NCI-H345 (cell line): ENCODE results near the gene CD1E.
"Not testable (repeated sequence)": the region's sequence is repeated elsewhere in the genome, so short reads cannot be mapped to it uniquely, and the experiment has no call there.

Source experiments
- DNase-seq: peaks from one replicate; lab custom pipeline; 2025; lab: John Stamatoyannopoulos, UW

CD1E gene

GRCh38 chr1:158353303-158354075, at the start of gene CD1E:
Gene CD1E (plus strand): TSS chr1:158353894. CDS start chr1:158353989, 95 bp downstream.
- no peak for DNase-seq

DNA sequence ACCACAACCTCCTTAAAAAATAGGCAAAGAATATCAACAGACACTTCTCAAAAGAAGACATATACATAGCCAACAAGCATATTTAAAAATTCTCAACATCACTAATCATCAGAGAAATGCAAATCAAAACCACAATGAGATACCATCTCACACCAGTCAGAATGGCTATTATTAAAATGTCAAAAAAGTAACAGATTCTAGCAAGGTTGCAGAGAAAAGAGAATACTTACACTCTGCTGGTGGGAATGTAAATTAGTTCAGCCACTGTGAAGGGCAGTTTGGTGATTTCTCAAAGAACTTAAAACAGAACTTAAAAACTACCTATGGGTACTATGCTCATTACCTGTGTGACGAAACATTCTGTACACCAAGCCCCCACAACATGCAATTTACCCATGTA, 43.1 kb upstream of the CD1E start:
- no peak for DNase-seq

DNA sequence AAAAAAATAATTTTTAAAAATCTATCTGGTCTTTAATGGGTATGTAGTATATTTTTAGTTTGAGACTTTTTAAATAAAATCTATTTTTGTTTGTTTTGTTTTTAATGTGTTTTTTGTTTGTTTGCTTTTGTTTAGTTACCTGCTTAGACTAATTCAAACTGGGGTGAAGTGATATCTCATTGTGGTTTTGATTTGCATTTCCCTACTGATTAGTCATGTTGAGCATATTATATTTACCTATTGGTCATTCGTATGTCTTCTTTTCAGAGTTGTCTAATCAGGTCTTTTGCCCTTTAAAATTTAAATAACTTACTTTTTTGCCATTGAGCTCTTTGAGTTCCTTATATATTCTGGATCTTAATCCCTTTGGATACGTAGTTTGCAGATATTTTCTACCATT, 42.6 kb upstream of the CD1E start:
- no peak for DNase-seq

- DNase-seq: no peak
These were observed 29.8 kb upstream of the CD1E start for GRCh38 chr1:158323866-158324265.

DNA sequence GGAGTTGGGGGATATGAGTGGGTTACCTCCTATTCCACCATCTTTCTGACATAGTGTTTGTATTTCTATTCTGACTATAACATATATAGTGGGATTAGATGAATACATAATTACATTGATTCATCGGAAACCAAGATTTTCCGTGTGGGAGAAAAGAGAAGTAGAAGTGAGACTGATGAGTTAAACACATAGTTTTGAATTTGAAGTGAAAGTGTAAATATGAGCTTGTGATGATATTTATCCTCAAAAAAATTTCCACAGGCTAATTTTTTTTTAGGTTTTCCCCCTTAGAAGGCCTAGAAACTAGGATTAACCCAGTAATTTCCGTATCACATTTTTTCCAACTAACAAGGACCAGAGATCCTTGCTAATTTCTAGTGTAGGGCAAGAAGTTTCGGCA, 29.3 kb upstream of the CD1E start:
- DNase-seq: no peak

DNA sequence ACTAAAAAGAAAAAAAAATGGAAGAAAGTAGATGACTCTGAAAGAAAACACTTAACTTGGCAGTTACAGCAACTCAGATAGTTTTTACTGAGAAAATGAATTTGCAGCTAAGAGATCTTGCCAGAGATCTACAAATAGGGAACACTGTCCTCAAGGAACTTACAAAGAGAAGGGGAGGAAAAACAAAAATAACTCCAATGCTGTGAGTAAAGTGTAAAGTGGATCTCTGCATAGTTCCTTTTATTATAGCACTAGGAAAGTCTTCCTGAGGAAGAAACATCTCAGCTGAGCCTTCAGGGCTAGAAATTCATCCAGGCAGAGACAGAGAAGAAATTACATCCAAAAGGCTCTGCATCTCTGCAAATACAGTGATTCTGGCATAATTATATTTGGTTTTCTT, 26.2 kb upstream of the CD1E start:
- no peak for DNase-seq

DNA sequence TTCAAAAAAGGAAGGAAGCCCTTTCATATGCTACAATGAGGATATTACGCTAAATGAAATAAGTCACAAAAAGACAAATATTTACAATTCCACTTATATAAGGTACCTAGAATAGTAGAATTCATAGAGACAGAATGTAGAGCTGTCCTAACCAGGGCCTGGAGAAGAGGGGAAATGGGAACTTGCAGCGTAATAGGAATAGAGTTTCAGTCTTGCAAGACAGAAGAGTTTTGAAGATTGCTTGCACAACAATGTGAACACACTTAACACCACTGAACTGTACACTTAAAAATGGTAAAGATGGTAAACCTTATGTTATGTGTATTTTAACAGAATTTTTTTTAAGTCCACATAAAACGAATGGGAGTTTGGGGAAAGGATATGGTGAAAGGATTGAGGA, 25.3 kb upstream of the CD1E start:
- no peak for DNase-seq

DNA sequence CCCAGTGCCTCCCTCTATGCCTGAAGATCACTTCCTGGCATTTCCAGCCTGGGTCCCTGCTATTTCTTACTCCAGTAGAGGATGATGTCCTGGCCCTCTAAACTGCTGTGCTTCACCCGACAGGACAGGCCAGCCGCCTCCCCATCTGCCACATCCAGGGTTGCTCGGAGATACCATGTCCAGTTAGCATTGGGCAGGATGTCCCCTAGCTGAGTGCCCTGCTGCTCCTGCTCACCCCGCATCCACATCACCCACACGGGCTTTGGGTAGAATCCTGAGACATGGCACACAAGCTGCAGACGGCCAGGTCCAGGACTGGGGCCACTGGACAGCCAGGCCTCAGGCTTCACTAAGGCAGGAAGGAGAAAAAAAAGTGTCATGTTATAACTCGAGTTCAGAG, 24.4 kb upstream of the CD1E start:
- DNase-seq: no peak

GRCh38 chr1:158329733-158330132, 24.0 kb upstream of the CD1E start:
- no peak for DNase-seq

DNA sequence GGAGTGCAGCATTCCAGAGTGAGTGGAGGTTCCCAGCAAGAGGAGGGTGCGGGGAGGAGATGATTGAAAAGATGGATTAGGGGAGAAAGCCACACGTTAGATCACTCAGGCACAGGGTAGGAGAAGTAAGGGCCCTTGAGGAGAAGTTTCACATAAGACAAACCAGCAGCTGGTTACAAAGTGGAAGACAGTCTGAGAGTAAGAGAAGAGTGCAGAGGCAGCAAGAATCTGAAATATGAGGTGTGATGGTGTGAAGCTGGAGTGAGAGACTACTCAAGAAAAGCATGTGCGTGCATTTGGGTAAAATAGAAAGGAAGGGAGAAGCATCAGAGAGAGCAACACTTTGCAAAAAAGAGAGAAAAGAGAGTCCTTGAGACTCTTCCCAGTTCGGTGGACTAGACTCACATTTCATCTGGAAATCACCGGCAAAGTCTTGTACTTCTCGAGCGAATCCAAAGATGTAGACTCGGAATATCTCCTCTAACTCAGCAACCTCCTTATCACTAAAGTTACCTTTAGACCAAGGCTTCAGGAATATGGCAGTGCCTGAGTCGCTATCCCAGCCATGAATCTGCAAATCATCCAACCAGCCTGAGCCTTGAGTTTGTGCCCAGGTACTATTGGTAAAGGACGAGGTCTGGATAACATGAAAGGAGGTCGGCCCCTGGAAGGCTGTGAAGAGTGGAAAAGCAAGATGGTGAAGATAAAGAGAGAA, 23.1 kb upstream of the CD1E start:
- DNase-seq: no peak

GRCh38 chr1:158331106-158331425, 22.6 kb upstream of the CD1E start:
- DNase-seq: no peak

- DNase-seq: no peak
These were observed 22.1 kb upstream of the CD1E start, which contains the start of gene CD1B for GRCh38 chr1:158331481-158332150. Gene CD1B (minus strand): TSS chr1:158331531. CDS start chr1:158331423, 108 bp downstream.

- DNase-seq: no peak
These were observed 20.1 kb upstream of the CD1E start for GRCh38 chr1:158333405-158334155.

GRCh38 chr1:158334526-158335212, 19.0 kb upstream of the CD1E start:
- no peak for DNase-seq

- no peak for DNase-seq
These were observed 18.5 kb upstream of the CD1E start for GRCh38 chr1:158335213-158335532.

DNA sequence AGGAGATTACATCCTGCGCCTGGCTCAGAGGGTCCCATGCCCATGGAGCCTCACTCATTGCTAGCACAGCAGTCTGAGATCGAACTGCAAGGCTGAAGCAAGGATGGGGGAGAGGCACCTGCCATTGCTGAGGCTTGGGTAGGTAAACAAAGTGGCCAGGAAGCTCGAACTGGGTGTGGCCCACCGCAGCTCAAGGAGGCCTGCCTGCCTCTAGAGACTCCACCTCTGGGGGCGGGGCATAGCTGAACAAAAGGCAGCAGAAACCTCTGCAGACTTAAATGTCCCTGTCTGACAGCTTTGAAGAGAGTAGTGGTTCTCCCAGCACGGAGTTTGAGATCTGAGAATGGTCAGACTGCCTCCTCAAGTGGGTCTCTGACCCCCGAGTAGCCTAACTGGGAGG, 17.3 kb upstream of the CD1E start:
- DNase-seq: not testable (repeated sequence)

DNA sequence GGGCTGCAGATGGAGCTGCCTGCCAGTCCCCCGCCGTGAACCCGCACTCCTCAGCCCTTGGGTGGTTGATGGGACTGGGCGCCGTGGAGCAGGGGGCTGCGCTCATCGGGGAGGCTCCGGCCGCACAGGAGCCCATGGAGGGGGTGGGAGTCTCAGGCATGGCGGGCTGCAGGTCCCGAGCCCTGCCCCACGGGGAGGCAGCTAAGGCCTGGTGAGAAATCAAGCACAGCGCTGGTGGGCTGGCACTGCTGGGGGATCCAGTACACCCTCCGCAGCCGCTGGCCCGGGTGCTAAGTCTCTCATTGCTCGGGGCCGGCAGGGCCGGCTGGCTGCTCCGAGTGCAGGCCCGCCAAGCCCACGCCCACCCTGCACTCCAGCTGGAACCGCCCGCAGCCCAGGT, 4.7 kb upstream of the CD1E start:
- not testable (repeated sequence) for DNase-seq

- no peak for DNase-seq
These were observed 561 bp downstream of the CD1E start for GRCh38 chr1:158354255-158354654.

DNA sequence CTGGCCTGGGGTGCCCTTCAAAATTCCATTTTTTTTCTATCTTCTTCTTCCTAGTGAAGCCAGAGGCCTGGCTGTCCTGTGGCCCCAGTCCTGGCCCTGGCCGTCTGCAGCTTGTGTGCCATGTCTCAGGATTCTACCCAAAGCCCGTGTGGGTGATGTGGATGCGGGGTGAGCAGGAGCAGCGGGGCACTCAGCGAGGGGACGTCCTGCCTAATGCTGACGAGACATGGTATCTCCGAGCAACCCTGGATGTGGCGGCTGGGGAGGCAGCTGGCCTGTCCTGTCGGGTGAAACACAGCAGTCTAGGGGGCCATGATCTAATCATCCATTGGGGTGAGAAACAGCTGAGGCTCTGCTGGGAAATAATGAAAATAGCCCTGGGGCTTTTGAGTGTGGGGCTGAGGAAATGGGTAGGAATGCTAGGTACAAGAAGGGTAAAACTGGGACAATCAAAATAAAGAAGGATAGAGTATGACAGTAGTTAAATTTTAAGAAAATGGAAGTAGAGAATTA, 2.1 kb downstream of the CD1E start:
- no peak for DNase-seq

GRCh38 chr1:158356616-158357015, 2.9 kb downstream of the CD1E start:
- no peak for DNase-seq

DNA sequence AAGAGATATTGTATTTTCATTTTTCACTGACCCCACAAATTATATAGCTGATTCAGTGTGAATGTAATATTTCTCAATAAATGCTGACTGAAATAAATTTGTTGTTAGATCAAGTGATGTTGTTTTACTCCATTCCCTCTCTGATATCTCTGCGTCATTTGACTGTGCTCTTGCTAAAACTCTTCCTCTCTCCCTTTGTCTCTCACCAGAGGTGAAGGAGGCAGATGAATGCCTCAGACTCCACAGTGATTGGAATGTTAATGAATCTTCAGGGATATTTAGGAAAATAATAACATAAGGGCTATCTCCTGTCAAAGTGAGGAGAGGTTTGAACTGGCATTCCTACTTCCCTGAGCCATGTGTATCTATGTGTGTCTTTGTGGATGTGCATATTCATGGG, 3.7 kb downstream of the CD1E start:
- DNase-seq: no peak

DNA sequence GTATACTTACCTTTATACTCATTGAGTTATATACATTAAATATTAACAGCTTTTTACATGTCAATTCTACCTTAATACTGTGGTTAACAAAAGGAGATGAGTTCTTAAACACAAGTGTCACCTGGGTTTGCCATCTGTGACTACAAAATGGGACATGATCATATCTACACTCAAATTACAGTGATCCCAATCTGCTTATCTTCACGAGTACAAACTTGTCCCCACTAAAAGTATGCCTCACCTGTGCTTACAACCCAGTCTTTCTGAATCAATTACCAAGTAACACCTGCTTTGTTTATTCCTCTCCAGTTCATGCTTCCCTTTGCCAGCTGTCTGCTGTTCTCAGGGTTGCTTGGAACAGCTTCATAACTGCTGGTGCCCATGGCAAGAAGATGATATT, 8.8 kb downstream of the CD1E start:
- no peak for DNase-seq
